WTC11 (cell line): ENCODE measurements around the gene C14orf132. TPM values are rescaled to one million over a fixed set of nuclear protein-coding genes. Genes with fewer than 3 reads are reported as not detected.

Experiments used
- ATAC-seq: fragments of 200-7000 bp; cut with Tn5 transposase; 2 replicates; pipeline ENCODE4 v1.10.0; 2021; ENCODE audit warnings: mild to moderate bottlenecking, moderate library complexity
- CTCF ChIA-PET: fragments of 300-600 bp; sonication (Branson Sonifier 250); formaldehyde crosslinking; loops from one replicate; lab custom pipeline; 2021; ENCODE audit warnings: antibody characterized with exemption; lab: Charles Lee
- POLR2A ChIA-PET: fragments of 350-600 bp; sonication (Branson Sonifier 250); formaldehyde crosslinking; loops from one replicate; lab custom pipeline; 2021; ENCODE audit warnings: antibody characterized with exemption; lab: Charles Lee
- DNase-seq: peaks from one replicate; pipeline ENCODE4 v3.0.0; 2021; ENCODE audit warnings: low spot score
- H3K27ac Mint-ChIP-seq: 2 replicates; pipeline ENCODE4 v1.8.0; 2021; ENCODE audit warnings: mixed read lengths
- H3K27me3 Mint-ChIP-seq: 2 replicates; pipeline ENCODE4 v1.8.0; 2021; ENCODE audit warnings: low read depth, mild to moderate bottlenecking, moderate library complexity, mixed read lengths
- H3K36me3 Mint-ChIP-seq: 2 replicates; pipeline ENCODE4 v1.8.0; 2021; ENCODE audit warnings: mixed read lengths
- H3K4me1 Mint-ChIP-seq: 2 replicates; pipeline ENCODE4 v1.8.0; 2022; ENCODE audit warnings: mixed read lengths
- H3K4me3 Mint-ChIP-seq: 2 replicates; pipeline ENCODE4 v1.8.0; 2021; ENCODE audit warnings: mild to moderate bottlenecking, moderate library complexity, mixed read lengths
- H3K9me3 Mint-ChIP-seq: 2 replicates; pipeline ENCODE4 v1.8.0; 2021; ENCODE audit warnings: mixed read lengths
- ARID4B ChIP-seq: sonication (generic); formaldehyde crosslinking; IDR thresholded peaks from 2 replicates; pipeline ENCODE4 v1.8.0; 2023; ENCODE audit warnings: missing genetic modification reagents, mild to moderate bottlenecking, borderline replicate concordance
- CBFB ChIP-seq: sonication (generic); formaldehyde crosslinking; IDR thresholded peaks from 2 replicates; pipeline ENCODE4 v1.8.1; 2022; ENCODE audit warnings: mild to moderate bottlenecking, low read depth, missing genetic modification reagents
- E2F1 ChIP-seq: sonication (generic); formaldehyde crosslinking; IDR thresholded peaks from 2 replicates; pipeline ENCODE4 v1.8.0; 2022; ENCODE audit warnings: mild to moderate bottlenecking, missing genetic modification reagents
- FOXP4 ChIP-seq: sonication (generic); formaldehyde crosslinking; IDR thresholded peaks from 2 replicates; pipeline ENCODE4 v1.8.0; 2022; ENCODE audit warnings: mild to moderate bottlenecking, missing genetic modification reagents
- HMGA2 ChIP-seq: fragments of 250-450 bp; sonication (Bioruptor Pico); IDR thresholded peaks from 2 replicates; pipeline ENCODE4 v1.4.0; 2021; ENCODE audit warnings: mild to moderate bottlenecking, moderate library complexity
- IRF1 ChIP-seq: sonication (generic); formaldehyde crosslinking; IDR thresholded peaks from 2 replicates; pipeline ENCODE4 v1.8.0; 2023; ENCODE audit warnings: missing genetic modification reagents
- IRF2 ChIP-seq: sonication (generic); formaldehyde crosslinking; IDR thresholded peaks from 2 replicates; pipeline ENCODE4 v1.8.0; 2022; ENCODE audit warnings: low read depth, missing genetic modification reagents, borderline replicate concordance
- KAT7 ChIP-seq: sonication (generic); formaldehyde crosslinking; IDR thresholded peaks from 2 replicates; pipeline ENCODE4 v1.8.1; 2023; ENCODE audit warnings: missing genetic modification reagents, mild to moderate bottlenecking, borderline replicate concordance
- NFATC4 ChIP-seq: fragments of 250-450 bp; sonication (Bioruptor Pico); IDR thresholded peaks from 2 replicates; pipeline ENCODE4 v1.9.0; 2021; ENCODE audit warnings: mild to moderate bottlenecking
- NR3C1 ChIP-seq: sonication (generic); formaldehyde crosslinking; conservative IDR thresholded peaks from 2 replicates; pipeline ENCODE4 v1.8.1; 2023; ENCODE audit warnings: low read depth, mild to moderate bottlenecking, missing genetic modification reagents
- PREB ChIP-seq: sonication (generic); formaldehyde crosslinking; IDR thresholded peaks from 2 replicates; pipeline ENCODE4 v1.8.1; 2022; ENCODE audit warnings: mild to moderate bottlenecking, missing genetic modification reagents, moderate library complexity, borderline replicate concordance
- RELA ChIP-seq: sonication (generic); formaldehyde crosslinking; IDR thresholded peaks from 2 replicates; pipeline ENCODE4 v1.8.1; 2022; ENCODE audit warnings: missing genetic modification reagents, mild to moderate bottlenecking, borderline replicate concordance
- SP1 ChIP-seq: sonication (generic); formaldehyde crosslinking; conservative IDR thresholded peaks from 2 replicates; pipeline ENCODE4 v1.8.1; 2022; ENCODE audit warnings: missing genetic modification reagents
- TEAD1 ChIP-seq: sonication (generic); formaldehyde crosslinking; IDR thresholded peaks from 2 replicates; pipeline ENCODE4 v1.8.0; 2022; ENCODE audit warnings: mild to moderate bottlenecking, missing genetic modification reagents
- TP53 ChIP-seq: sonication (generic); formaldehyde crosslinking; IDR thresholded peaks from 2 replicates; pipeline ENCODE4 v1.8.1; 2023; ENCODE audit warnings: mild to moderate bottlenecking, missing genetic modification reagents
- USF2 ChIP-seq: sonication (generic); formaldehyde crosslinking; IDR thresholded peaks from 2 replicates; pipeline ENCODE4 v1.8.1; 2023; ENCODE audit warnings: mild to moderate bottlenecking, missing genetic modification reagents, moderate library complexity
- ZNF138 ChIP-seq: sonication (generic); formaldehyde crosslinking; conservative IDR thresholded peaks from 2 replicates; pipeline ENCODE4 v1.8.1; 2022; ENCODE audit warnings: mild to moderate bottlenecking, moderate library complexity, missing genetic modification reagents
- ZNF219 ChIP-seq: sonication (generic); formaldehyde crosslinking; IDR thresholded peaks from 2 replicates; pipeline ENCODE4 v1.8.0; 2023; ENCODE audit warnings: missing genetic modification reagents, mild to moderate bottlenecking, borderline replicate concordance
- ZNF263 ChIP-seq: sonication (generic); formaldehyde crosslinking; IDR thresholded peaks from 2 replicates; pipeline ENCODE4 v1.8.1; 2022; ENCODE audit warnings: low read depth, mild to moderate bottlenecking, moderate library complexity, missing genetic modification reagents
- ZNF281 ChIP-seq: sonication (generic); formaldehyde crosslinking; IDR thresholded peaks from 2 replicates; pipeline ENCODE4 v1.8.0; 2023; ENCODE audit warnings: mild to moderate bottlenecking, missing genetic modification reagents
- ZNF317 ChIP-seq: sonication (generic); formaldehyde crosslinking; IDR thresholded peaks from 2 replicates; pipeline ENCODE4 v1.8.1; 2023; ENCODE audit warnings: low read depth, mild to moderate bottlenecking, moderate library complexity, missing genetic modification reagents, borderline replicate concordance
- total RNA-seq: library from RNA; stranded (reverse); gene quantifications from 3 replicates; pipeline ENCODE4 v1.2.3, GENCODE V29; 2021

The C14orf132 gene
- total RNA-seq, 1 experiment from 2014 or later = 14.1 TPM

GRCh38 chr14:96117101-96117897, 78.1 kb downstream of the C14orf132 start (continued):
- no peak for TF ChIP-seq RELA (CRISPR knock-in tag)
- no peak for TF ChIP-seq TEAD1
- TF ChIP-seq CBFB (CRISPR knock-in tag) = no peak
- TF ChIP-seq ZNF263 (CRISPR knock-in tag) = no peak

GRCh38 chr14:96117960-96118359, 78.8 kb downstream of the C14orf132 start:
- no peak for ATAC-seq

More at GRCh38 chr14:96117960-96118359, 78.8 kb downstream of the C14orf132 start:
- TF ChIP-seq TEAD1 = no peak
- TF ChIP-seq ZNF219 (CRISPR knock-in tag) = no peak
- TF ChIP-seq E2F1 (CRISPR knock-in tag) = no peak
- TF ChIP-seq ZNF281 (CRISPR knock-in tag) = no peak
- no peak for TF ChIP-seq TP53
- TF ChIP-seq NR3C1 = no peak
- TF ChIP-seq IRF2 (CRISPR knock-in tag) = no peak
- no peak for TF ChIP-seq IRF1 (CRISPR knock-in tag)
- TF ChIP-seq KAT7 (CRISPR knock-in tag) = no peak
- TF ChIP-seq NFATC4 (CRISPR knock-in tag) = no peak
- TF ChIP-seq SP1 (CRISPR knock-in tag) = no peak
- no peak for TF ChIP-seq HMGA2 (CRISPR knock-in tag)
- no peak for TF ChIP-seq USF2
- TF ChIP-seq ZNF138 (CRISPR knock-in tag) = no peak
- no peak for TF ChIP-seq FOXP4 (CRISPR knock-in tag)
- TF ChIP-seq PREB (CRISPR knock-in tag) = no peak
- no peak for TF ChIP-seq ARID4B
- no peak for TF ChIP-seq ZNF317
- DNase-seq = no peak
- Mint-ChIP-seq H3K4me3 (no peak overlapping the region), H3K36me3 (peaks cover 25% of the 10 kb centered on the region), H3K4me1 (no peaks in the 10 kb centered on the region), H3K27ac (no peak overlapping the region), H3K9me3 (peaks cover 46% of the 10 kb centered on the region), H3K27me3 (peaks cover 12% of the 10 kb centered on the region)
- ChIA-PET POLR2A (no interaction called here), CTCF (interaction anchor here (2.9 kb wide), 1 partner anchor 20 kb away, joined by 11 read pairs; no protein-coding TSS in a partner anchor)
